Fibroblast of skin of right quadriceps (primary cell): Measurements from ENCODE around the gene MEP1B.
"Not testable (repeated sequence)": the region's sequence is repeated elsewhere in the genome, so short reads cannot be mapped to it uniquely, and the experiment has no call there.

Experiments
- DNase-seq: peaks from one replicate; pipeline ENCODE4 v3.0.0-alpha.2; 2013

Gene MEP1B

GRCh38 chr18:32209685-32210445, 20.0 kb downstream of the MEP1B start:
- DNase-seq = no peak

GRCh38 chr18:32213693-32214092, 23.9 kb downstream of the MEP1B start:
- no peak for DNase-seq

GRCh38 chr18:32216390-32216789, 26.6 kb downstream of the MEP1B start:
- no peak for DNase-seq

GRCh38 chr18:32219431-32220018, 29.7 kb downstream of the MEP1B start:
- DNase-seq = no peak

DNA sequence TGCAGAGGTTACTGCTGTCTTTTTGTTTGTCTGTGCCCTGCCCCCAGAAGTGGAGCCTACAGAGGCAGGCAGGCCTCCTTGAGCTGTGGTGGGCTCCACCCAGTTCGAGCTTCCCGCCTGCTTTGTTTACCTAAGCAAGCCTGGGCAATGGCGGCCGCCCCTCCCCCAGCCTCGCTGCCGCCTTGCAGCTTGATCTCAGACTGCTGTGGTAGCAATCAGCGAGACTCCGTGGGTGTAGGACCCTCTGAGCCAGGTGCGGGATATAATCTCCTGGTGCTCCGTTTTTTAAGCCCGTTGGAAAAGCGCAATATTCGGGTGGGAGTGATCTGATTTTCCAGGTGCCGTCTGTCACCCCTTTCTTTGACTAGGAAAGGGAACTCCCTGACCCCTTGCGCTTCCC, 43.5 kb downstream of the MEP1B start:
- not testable (repeated sequence) for DNase-seq

GRCh38 chr18:32237049-32237448, 47.2 kb downstream of the MEP1B start:
- DNase-seq = no peak

DNA sequence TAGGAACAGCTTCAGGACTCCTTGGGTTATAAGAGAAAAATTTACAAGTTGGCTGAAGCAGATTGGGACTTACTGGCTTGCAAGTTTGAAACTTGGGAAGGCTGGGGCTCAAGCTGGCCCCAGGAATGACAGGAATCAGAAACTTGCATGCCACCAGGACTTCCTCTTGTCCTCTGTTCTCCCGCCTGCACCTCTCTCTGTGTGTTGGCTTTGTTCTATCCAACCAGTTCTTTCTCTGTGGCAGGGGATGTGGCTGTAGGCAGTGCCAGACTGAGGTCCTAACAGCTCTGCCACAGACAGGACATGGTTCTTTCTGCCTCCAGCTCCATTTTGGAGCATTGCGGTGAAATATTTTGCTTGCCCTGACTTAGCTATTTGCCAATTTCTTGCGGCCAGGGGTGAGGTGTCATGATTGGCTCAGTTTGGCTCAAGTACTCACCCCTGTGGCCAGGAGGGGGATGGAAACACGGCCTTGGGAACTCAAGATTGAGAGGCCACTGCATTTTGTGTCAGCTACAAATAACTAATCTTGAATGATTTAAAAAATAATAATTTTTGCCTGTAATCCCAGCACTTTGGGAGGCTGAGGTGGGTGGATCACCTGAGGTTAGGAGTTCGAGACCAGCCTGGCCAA, 48.9 kb downstream of the MEP1B start:
- DNase-seq = no peak

GRCh38 chr18:32242395-32242794, 52.6 kb downstream of the MEP1B start:
- no peak for DNase-seq

DNA sequence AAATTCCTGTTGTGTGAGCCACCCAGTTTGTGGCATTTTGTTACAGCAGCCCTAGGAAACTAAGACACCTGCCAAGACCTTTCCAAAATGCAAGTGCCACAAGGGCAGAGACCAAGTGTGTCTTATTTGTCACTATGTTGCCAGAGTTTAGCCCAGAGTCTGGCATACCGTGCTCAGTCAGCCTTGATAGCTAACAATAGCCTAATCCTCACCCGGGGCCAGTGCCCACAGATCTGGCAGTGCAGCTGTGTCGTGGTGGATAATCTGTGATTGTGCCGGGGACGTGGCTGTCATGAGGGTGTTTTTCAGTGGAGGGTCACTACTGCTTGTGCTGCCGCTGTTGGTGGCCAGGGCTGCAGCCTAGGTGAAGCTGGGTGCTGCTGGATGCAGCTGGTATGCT, 53.5 kb downstream of the MEP1B start:
- no peak for DNase-seq

DNA sequence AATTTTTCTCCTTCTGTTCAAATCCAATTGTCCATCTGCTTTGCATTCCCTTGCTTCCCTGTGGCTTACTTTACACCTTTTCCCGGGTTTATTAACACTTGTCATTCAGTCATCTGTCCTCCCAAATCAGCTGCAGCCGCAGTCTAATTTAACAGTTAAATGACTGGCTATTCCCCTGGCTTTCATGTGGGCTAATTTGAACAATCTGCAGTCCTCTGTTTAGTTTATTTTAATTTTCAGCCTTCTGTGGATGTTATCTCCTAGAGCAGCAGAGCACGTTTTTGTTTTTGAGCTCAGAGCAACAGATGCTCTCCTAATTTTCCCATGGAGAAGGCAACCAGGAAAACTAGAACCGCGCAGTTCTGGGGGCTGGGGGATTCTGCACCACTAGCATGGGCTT, 55.0 kb downstream of the MEP1B start:
- DNase-seq = no peak

DNA sequence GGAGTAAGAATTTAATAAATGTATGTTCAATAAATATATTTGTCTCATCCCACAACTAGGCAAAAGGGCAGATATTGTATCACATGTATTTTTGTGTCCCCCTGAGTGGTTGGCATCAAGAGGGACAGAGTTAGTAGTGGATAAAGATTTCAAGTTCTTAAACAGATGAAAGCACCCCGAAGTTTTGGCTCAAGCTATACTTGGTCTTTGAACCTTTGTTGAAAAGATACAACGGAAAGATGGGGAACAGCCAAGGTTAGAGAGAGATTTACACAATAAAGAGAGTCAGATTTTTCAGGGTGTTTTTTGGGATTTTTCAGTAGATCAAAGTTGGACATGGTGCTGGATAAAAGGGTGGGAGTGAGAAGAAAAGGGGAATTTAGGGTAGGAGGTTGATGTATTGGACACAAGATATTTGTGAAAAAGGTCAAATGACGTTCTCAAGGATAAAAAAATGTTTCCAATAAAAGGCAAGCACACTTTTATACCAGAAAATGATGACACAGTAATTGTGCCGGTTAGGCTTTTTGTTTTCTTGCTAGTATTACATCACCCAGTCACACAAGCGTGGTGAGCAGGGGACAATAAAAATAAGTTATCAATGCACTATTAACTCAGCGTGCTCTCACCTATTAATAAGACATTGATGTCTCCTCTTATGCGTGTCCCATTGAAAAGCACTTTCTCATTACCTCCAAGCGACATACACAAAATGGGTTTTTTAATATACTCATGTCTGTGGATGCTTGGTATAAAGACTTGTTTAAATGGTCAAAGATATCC, 59.5 kb downstream of the MEP1B start:
- DNase-seq = no peak

DNA sequence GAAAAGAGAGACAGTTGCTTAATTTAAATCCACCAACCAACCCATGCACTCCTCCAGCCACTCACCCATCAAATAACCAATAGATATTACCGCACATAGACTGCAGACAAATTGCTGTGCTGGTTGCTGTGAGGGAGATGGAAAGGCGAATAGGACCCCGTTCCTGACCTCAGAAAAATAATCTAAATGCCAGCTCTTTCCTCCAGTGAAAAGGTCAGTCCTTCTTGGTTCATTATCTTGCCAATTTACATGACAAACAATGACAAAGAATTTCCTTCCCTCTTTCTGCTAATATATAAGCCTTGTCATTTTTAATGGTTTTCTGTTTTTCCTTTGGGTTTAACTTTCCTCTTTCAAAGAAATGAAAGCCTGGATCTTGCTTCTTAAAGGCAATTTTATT, 61.6 kb downstream of the MEP1B start:
- DNase-seq = no peak

- no peak for DNase-seq
Measured at GRCh38 chr18:32252141-32252860, 62.5 kb downstream of the MEP1B start.

DNA sequence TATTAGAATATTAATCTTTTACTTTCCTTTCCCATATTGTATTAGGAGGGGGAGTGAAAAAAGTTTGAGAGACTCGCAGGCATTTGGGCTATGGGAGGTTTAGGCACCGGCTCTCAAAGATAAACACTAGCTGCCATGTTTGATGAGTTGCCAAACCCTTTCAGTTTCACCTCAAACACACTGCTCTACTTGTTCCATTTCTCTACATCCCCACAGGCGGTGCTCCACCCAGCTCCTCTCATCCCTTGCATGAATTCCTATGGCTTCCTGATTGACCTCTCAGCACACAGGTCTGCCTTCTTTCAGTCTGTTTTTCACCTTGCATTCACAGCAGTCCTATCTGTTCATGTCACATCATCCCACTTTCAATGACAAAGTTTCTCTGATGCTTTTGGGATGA, 65.7 kb downstream of the MEP1B start:
- DNase-seq = no peak

GRCh38 chr18:32257084-32257785, 67.4 kb downstream of the MEP1B start:
- DNase-seq = no peak

DNA sequence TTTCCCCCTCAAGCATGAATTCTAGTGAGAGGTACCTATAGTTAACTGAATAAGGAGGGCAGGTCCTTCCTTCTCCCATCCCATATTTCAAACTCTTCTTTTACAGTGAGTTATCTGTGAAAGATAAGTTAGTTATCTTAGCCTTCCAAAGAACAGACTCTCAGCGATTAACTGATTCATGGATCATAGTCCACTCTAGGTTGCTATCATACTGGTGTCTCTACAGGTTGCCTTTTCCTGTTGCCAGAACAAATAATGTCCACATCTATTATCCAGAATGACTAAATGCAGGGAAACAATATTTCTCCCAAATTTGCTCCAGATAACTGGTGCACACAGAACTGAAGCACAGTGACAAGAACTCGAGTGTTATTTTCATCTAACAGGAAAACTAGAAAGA, 68.3 kb downstream of the MEP1B start:
- no peak for DNase-seq

GRCh38 chr18:32258558-32259204, 68.8 kb downstream of the MEP1B start:
- DNase-seq = no peak

- no peak for DNase-seq
Measured at GRCh38 chr18:32259553-32259952, 69.7 kb downstream of the MEP1B start.

DNA sequence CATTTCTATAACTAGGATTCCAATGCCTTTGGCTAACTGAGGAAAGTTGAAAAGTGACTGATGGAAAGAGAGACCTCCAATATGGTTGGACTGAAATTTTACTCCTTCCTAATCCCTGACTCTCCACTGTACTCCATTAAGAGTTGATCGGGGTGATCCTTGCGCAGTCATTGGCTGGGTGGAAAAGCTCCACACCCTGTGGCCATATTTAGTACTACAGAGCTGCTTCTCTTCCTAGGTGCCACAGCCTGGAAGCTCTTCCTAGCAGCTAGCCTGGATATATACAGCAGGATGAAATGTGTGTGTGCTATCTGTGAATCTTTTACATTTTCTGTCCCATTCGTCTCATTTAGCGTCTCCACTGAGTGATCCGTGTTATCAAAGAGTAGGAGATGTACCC, 71.2 kb downstream of the MEP1B start:
- no peak for DNase-seq

- DNase-seq = no peak
Measured at GRCh38 chr18:32262092-32262491, 72.3 kb downstream of the MEP1B start.

- no peak for DNase-seq
Measured at GRCh38 chr18:32264401-32264800, 74.6 kb downstream of the MEP1B start.

GRCh38 chr18:32267463-32267862, 77.6 kb downstream of the MEP1B start:
- no peak for DNase-seq
